K562 (cell line): ENCODE data around the gene AP5Z1.

ENCODE experiments used
- ARID3A ChIP-seq: IDR thresholded peaks from 2 replicates; pipeline ENCODE4 v1.6.1; 2012; ENCODE audit warnings: low read depth, low read length, improper control_type of control experiment, borderline replicate concordance
- CTCF ChIP-seq, 3 experiments: IDR thresholded peaks in 2 of 3; conservative IDR thresholded peaks in 1 of 3; 2 replicates each; pipeline ENCODE4 v1.5.1; 2011 to 2012; ENCODE audit warnings: low read length in 3 of 3, mild to moderate bottlenecking in 3 of 3, control low read depth in 2 of 3, improper control_type of control experiment in 1 of 3, inconsistent platforms in 1 of 3, low read depth in 1 of 3, mixed read lengths in 1 of 3, moderate library complexity in 1 of 3; ENCODE audit not compliant: insufficient read depth in 2 of 3
- FOXA3 ChIP-seq, 2 experiments: fragments of 450-650 bp in 1 of 2; sonication (generic) in 1 of 2; formaldehyde crosslinking; IDR thresholded peaks in 1 of 2; conservative IDR thresholded peaks in 1 of 2; 2 replicates each; pipeline versions ENCODE4 v1.4.0 to v1.8.0; 2020 to 2022; ENCODE audit warnings: mild to moderate bottlenecking in 2 of 2, missing genetic modification reagents in 1 of 2
- HMGXB4 ChIP-seq: sonication (generic); formaldehyde crosslinking; IDR thresholded peaks from 2 replicates; pipeline ENCODE4 v1.8.1; 2023; ENCODE audit warnings: mild to moderate bottlenecking, missing genetic modification reagents
- ZC3H11A ChIP-seq: IDR thresholded peaks from 2 replicates; pipeline ENCODE4 v1.6.1; 2012; ENCODE audit warnings: low read depth, low read length, improper control_type of control experiment

- TF ChIP-seq FOXA3 (CRISPR knock-in tag; conservative IDR thresholded peaks at IDR 0.05 in 1 of 2, IDR thresholded peaks at IDR 0.05 in 1 of 2) (no peak), CTCF (IDR thresholded peaks at IDR 0.05 in 2 of 3, conservative IDR thresholded peaks at IDR 0.05 in 1 of 3; ENCODE audit: insufficient read depth in 2 of 3, low read depth in 1 of 3, low read length in 3 of 3) (no peak), HMGXB4 (CRISPR knock-in tag) (no peak), ARID3A (no peak), ZC3H11A (no peak)
These were observed 29.9 kb downstream of the AP5Z1 start for GRCh38 chr7:4805110-4805983.
